Activated naive CD8-positive, alpha-beta T cell treated with anti-CD3 and anti-CD28 coated beads for 36 hours (primary cell): ENCODE results near the gene ACACA. TPM values are rescaled to one million over a fixed set of nuclear protein-coding genes. Genes with fewer than 3 reads are reported as not detected.
A peak's percentile ranks its signal among the peaks of the same experiment; 100 is the strongest.
"Not testable (repeated sequence)": the region's sequence is repeated elsewhere in the genome, so short reads cannot be mapped to it uniquely, and the experiment has no call there.

Source experiments
- DNase-seq: peaks from one replicate; pipeline ENCODE4 v3.0.0; 2021
- H3K27ac Mint-ChIP-seq: one replicate; pipeline ENCODE4 v1.8.0; 2022; ENCODE audit warnings: mild to moderate bottlenecking, moderate library complexity, mixed read lengths
- H3K27me3 Mint-ChIP-seq: one replicate; pipeline ENCODE4 v1.8.0; 2022; ENCODE audit warnings: mild to moderate bottlenecking, mixed read lengths
- H3K36me3 Mint-ChIP-seq: one replicate; pipeline ENCODE4 v1.8.0; 2021; ENCODE audit warnings: mild to moderate bottlenecking, mixed read lengths
- H3K4me1 Mint-ChIP-seq: one replicate; pipeline ENCODE4 v1.8.0; 2021; ENCODE audit warnings: mixed read lengths
- H3K4me3 Mint-ChIP-seq: one replicate; pipeline ENCODE4 v1.8.0; 2022; ENCODE audit warnings: mild to moderate bottlenecking, moderate library complexity, mixed read lengths
- H3K9me3 Mint-ChIP-seq: one replicate; pipeline ENCODE4 v1.8.0; 2022; ENCODE audit warnings: mixed read lengths
- total RNA-seq, 2 experiments: library from RNA; stranded (reverse); gene quantifications; one replicate each; pipeline ENCODE4 v1.2.3, GENCODE V29; 2021

ACACA gene
- total RNA-seq, 2 experiments from 2014 or later, result 68.3 to 76.3 TPM

DNA sequence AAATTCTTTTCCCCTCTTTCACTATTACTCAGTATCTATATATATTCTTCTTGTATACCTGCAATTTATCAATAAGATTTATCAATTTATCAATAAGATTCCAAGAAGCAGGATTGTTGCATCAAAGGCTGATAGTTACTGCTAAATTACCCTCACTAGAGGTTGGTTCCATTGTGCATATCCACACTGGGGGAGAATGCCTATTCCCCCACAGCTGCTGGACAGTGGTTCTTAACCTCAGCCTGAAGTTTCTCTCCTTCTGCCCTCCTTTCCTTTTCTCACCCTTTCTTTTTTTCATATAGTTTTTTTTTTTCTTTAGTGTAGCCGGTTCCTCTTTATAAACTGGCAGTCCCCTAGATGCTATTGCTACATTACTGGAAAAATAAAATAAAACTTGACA, 24.6 kb downstream of the ACACA start:
- Mint-ChIP-seq H3K4me3 (no peak overlapping the region), H3K36me3 (no peaks in the 10 kb centered on the region), H3K27ac (no peak overlapping the region), H3K27me3 (no peaks in the 10 kb centered on the region), H3K9me3 (no peaks in the 10 kb centered on the region), H3K4me1 (no peaks in the 10 kb centered on the region)
- no peak for DNase-seq

DNA sequence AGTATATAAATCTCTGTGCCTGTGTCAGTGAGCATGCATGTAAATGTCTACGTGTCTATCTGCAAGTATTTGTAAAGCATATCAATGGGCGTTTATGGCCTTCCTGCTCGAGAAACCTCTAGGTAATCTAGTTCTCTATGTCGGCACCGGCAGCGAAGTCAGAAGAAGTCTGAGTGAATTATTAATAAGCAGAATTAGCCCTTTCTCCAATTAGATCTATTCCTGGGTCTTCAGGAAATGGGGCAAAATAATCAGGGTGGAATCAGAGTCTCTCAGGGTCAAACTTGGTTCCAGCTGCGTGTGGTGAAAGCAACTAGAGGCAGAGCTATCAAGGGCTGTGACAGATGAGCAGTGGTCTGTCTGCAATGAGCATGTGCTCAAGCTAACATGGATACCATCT, 30.9 kb downstream of the ACACA start, which contains the start of gene C17orf78:
Gene C17orf78, plus strand, starts transcription at position 280 of the 400 bp plus-strand sequence. Its CDS starts 108 bp downstream, at position 388.
- Mint-ChIP-seq H3K27me3 (no peaks in the 10 kb centered on the region), H3K4me1 (peaks cover 8% of the 10 kb centered on the region), H3K4me3 (no peak within 1 kb of the TSS), H3K9me3 (no peaks in the 10 kb centered on the region), H3K36me3 (no peaks in the 10 kb centered on the region), H3K27ac (no peak within 1 kb of the TSS)
- DNase-seq, result no peak

DNA sequence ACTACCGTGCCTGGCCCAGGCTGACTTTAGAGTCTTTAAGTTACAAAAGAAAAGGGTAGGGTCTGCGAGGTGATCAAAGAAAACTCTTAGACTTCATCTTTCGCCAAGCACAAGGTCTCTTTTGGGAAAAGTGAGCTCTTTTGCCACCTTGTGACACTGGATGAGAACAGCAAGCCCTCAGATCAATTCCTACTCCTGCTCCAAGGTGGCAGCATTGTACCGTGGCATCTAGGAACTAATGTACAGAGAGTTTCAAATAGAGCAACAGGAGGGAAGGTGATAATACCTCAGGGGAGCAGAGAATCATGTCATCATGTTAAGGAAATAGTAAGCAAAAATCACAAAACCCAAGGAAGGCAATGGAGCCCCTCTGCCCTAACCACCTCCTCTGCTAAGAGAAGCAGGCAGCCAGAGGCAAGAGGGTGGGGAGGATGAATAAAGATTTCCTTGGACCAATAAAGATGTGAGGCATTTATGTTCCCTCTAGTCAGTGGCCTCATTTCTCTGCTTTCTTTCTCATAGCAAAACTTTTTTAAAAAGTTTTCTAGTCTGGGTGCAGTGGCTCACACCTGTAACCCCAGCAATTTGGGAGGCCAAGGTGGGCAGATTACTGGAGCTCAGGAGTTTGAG, 33.0 kb downstream of the ACACA start:
- Mint-ChIP-seq H3K4me3 (no peak overlapping the region), H3K9me3 (no peaks in the 10 kb centered on the region), H3K4me1 (peaks cover 10% of the 10 kb centered on the region), H3K27me3 (no peaks in the 10 kb centered on the region), H3K36me3 (no peaks in the 10 kb centered on the region), H3K27ac (no peak overlapping the region)
- peak; percentile 64 for DNase-seq

DNA sequence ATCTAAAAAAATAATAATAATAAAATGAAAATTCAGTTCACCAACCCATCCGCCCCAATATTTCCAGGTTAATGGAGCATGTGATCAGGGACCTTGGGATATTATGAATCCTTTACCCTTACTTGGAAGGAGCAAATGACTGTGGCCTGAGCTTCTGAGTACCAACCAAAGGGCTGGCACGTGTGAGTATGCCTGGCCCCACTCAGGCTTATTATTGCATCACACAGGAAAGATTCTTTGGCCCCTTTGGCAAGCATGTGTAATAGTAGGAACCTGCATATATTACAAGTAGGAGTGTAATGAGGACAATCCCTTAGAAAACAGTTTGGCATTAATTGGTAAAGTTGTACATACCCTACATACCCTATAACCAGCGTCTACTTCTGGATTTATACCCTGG, 38.1 kb downstream of the ACACA start:
- DNase-seq, result no peak
- Mint-ChIP-seq H3K27me3 (no peaks in the 10 kb centered on the region), H3K4me1 (peaks cover 9% of the 10 kb centered on the region), H3K27ac (no peak overlapping the region), H3K4me3 (no peak overlapping the region), H3K36me3 (no peaks in the 10 kb centered on the region), H3K9me3 (no peaks in the 10 kb centered on the region)

DNA sequence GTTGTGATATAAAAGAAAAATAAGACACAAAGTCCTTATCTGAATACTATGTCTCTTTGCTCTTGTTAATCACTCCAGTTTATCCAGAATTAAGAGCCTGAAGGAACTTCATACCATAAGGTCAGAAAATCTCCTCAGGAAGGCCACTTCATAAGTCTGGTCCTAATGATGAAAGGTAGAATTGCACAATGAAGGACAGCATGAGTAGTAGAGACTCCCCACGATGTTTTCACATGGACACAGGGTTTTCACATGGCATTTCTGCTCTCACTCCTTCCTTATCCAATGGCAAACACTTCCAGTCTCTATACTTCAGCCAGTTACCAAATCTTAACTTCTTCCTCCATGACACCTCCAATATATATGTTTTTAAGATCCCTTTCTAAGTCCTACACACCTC, 41.0 kb downstream of the ACACA start:
- H3K4me1 Mint-ChIP-seq, result peaks cover 2% of the 10 kb centered on the region
- no peaks in the 10 kb centered on the region for H3K27me3 Mint-ChIP-seq
- H3K4me3 Mint-ChIP-seq, result no peak overlapping the region
- no peak for DNase-seq
- H3K9me3 Mint-ChIP-seq, result no peaks in the 10 kb centered on the region
- no peaks in the 10 kb centered on the region for H3K36me3 Mint-ChIP-seq
- no peak overlapping the region for H3K27ac Mint-ChIP-seq

DNA sequence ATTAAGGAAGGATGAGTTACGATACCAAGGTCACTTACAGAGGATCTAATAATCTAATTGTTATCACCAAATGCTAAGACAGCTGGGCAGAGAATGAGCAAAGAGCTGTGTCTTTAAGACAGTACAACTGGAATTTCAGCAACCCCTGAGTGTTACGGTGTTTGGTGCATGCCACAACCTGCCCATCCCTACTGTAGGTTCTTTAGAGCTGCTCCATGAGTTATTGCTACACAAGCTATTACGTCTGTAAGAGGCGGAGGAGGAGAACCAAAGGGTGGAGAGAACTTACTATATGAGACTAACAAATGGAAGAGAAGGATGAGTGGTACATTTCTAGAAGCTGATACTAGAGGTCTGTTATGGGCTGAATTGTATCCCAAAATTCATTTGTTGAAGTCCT, 45.1 kb downstream of the ACACA start:
- H3K36me3 Mint-ChIP-seq, result peaks cover 8% of the 10 kb centered on the region

DNA sequence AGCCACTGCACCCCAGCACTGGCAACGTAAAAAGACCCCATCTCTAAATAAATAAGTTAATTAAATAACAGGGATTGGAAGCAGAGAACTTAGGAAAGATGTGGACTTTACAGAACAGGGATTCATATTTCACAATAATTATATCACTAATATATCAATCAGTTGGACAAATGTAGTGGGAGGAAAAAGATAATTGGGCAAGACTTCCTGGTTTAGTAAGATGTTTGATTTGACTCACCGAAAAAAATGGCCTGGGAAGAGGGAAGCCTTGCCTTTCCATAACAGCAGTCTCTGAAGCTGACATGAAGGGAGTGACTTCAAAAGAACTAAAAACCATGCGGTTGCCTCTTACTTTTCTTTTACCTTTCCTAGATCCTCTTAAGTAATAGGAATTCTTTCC, 46.0 kb downstream of the ACACA start:
- peaks cover 26% of the 10 kb centered on the region for H3K4me1 Mint-ChIP-seq
- H3K27ac Mint-ChIP-seq, result no peak overlapping the region
- no peak for DNase-seq
- H3K27me3 Mint-ChIP-seq, result no peaks in the 10 kb centered on the region
- peaks cover 8% of the 10 kb centered on the region for H3K36me3 Mint-ChIP-seq
- no peaks in the 10 kb centered on the region for H3K9me3 Mint-ChIP-seq
- no peak overlapping the region for H3K4me3 Mint-ChIP-seq

More for the DNA sequence above, 45.1 kb downstream of the ACACA start:
- H3K27me3 Mint-ChIP-seq, result no peaks in the 10 kb centered on the region
- DNase-seq, result no peak
- H3K9me3 Mint-ChIP-seq, result no peaks in the 10 kb centered on the region
- peaks cover 24% of the 10 kb centered on the region for H3K4me1 Mint-ChIP-seq
- no peak overlapping the region for H3K4me3 Mint-ChIP-seq
- no peak overlapping the region for H3K27ac Mint-ChIP-seq

DNA sequence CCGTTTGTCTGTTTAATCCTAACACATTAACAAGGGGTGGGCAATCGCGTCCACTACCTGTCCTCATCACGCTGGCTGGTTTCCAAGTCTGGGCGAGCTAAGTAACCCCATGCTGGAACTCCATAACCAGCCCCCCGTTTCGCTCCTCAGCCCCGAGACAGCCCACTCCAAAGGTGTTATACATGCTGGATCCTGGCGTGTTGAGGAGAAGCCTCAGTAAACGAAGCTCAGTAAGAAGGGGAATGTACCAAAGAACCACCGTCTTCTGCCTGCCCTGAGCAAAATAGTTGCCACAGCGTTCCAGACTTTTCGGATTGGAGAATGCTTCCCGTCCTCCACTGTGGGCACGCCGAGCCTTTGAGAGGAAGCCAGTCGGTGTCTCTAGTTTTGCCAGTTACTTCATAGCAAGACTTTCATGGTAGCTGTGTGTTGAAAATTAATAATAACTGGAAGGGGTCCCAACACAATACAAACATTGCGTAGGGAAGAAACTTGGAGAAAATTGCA, 46.9 kb downstream of the ACACA start:
- DNase-seq, result no peak
- Mint-ChIP-seq H3K27ac (peak overlapping the region; percentile 82), H3K4me3 (peak overlapping the region; percentile 75), H3K27me3 (no peaks in the 10 kb centered on the region), H3K36me3 (peaks cover 8% of the 10 kb centered on the region), H3K9me3 (no peaks in the 10 kb centered on the region), H3K4me1 (peaks cover 26% of the 10 kb centered on the region)

DNA sequence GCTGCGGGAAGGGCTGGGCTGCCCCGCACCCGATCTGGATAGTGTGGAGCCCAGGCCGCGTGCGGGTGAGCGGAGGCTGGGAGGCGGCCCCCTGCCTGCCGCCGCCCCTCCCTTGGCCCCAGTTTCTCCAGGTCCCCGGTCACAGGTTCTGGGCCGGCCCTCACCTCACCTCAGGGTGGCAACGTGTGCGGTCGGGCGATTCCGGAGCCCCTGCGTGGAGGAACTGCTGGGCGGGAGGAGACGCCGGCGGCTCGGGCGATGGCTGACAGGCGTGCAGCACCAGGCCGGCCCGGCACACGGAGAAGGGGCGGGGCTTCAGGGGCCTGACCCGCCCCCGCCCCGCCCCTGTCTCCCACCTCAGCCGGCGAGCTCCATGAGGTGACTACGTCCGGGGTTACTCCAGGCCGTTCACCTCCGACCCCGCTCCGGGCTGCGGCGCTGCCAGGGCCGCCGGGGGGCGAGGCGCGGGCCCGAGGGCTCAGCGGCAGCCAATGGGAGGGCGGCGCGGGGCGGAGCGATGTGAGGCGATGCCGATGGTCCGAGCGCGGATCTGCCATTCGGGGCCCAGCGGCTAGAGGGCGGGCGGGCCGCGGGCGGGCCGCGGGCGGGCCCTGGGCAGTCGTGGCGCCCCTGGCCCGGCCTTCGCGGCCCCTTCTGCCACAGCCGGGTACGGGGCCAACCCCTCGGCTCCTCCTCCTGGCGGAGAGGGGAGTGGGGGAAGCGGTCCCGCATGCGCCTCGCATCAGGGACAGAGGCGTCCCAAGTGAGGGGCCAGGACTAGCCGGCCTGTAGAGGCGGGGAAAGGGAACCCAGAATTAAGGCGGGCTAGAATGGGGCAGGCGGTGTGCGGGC, 47.6 kb downstream of the ACACA start:
- Mint-ChIP-seq H3K36me3 (peaks cover 11% of the 10 kb centered on the region), H3K9me3 (no peaks in the 10 kb centered on the region), H3K4me3 (peak overlapping the region; percentile 98), H3K27ac (peak overlapping the region; percentile 91), H3K4me1 (peaks cover 30% of the 10 kb centered on the region), H3K27me3 (no peaks in the 10 kb centered on the region)
- DNase-seq, result peak; percentile 99

DNA sequence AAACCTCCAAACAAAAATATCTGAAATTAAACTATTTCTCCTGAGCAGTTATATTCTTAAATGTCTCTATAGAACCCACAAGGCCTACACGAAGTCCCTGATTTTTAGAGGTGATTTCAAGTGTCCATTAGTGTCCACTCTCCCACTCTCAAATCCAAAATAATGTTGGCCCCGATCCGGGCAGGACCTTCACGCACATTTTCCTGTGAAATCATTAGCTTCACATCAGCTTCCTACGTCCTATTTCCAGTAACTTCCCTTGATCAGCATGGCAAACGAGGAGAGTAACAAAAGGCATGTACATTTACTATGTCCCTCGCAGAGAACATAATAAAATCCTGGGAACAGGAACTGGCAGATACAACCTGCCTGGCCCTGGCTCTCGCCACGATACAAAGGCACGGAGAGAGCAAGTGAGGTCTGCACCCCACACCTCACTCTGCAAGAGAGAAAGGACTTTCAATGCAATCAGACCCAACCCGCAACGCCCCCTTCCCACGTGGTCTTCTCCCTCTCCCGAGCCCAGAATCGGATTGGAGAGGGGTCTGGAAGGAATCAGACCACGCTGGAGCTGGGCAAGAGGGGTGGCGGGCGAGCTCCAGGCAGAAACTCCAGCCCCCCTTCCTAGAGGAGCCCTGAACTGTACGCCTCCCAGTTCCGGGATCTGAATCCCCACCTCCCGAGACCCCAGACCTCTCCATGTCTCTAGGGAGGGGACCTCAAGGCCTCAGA, 48.4 kb downstream of the ACACA start:
- Mint-ChIP-seq H3K4me3 (peak overlapping the region; percentile 98), H3K9me3 (no peaks in the 10 kb centered on the region), H3K27ac (peak overlapping the region; percentile 91), H3K36me3 (peaks cover 14% of the 10 kb centered on the region), H3K4me1 (peaks cover 32% of the 10 kb centered on the region), H3K27me3 (no peaks in the 10 kb centered on the region)
- DNase-seq, result peak; percentile 60

DNA sequence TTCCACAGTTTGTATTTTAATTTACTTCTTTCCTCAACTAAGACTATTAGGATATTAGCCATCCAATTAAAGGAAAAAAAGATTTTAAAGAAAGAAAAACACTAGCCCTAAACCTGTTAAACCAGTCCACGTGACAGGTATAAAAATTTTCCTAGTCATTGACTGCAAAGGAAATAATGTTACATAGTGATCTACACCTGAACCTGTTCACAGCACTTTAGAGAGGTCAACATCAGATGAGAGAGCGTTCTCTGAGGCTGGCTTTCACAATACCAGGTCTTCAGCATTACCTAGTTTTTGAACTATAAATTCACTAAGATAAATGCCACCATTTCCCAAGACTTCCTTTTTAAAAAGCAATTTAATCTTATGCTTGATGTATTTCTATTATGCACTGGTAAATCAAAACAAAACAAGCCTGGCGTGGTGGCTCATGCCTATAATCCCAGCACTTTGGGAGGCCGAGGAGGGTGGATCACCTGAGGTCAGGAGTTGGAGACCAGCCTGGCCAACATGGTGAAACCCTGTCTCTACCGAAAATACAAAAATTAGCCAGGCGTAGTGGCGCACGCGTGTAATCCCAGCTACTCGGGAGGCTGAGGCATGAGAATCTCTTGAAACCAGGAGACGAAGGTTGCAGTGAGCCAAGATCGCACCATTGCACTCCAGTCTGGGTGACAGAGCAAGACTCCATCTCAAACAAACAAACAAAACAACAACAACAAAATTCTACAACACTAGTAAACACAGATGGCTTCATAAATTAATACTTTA, 49.7 kb downstream of the ACACA start:
- H3K4me3 Mint-ChIP-seq, result peak overlapping the region; percentile 98
- not testable (repeated sequence) for H3K27me3 Mint-ChIP-seq, DNase-seq, H3K9me3 Mint-ChIP-seq, H3K27ac Mint-ChIP-seq
- peaks cover 19% of the 10 kb centered on the region for H3K36me3 Mint-ChIP-seq
- peaks cover 33% of the 10 kb centered on the region for H3K4me1 Mint-ChIP-seq

DNA sequence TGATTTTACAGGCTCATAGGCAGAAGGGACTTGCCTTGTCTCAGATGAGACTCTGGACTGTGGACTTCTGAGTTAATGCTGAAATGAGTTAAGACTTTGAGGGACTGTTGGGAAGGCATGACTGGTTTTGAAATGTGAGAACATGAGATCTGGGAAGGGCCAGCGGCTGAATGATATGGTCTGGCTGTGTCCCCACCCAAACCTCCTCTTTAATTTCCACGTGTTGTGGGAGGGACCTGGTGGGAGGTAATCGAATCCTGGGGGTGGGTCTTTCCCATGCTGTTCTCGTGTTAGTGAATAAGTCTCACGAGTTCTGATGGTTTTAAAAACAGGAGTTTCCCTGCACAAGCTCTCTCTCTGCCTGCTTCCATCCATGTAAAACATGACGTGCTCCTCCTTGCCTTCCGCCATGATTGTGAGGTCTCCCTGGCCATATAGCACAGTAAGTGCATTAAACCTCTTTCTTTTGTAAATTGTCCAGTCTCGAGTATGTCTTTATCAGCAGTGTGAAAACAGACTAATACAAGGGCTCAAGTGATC, 59.7 kb downstream of the ACACA start:
- peaks cover 35% of the 10 kb centered on the region for H3K36me3 Mint-ChIP-seq
- not testable (repeated sequence) for H3K4me3 Mint-ChIP-seq, H3K4me1 Mint-ChIP-seq, H3K27ac Mint-ChIP-seq, H3K27me3 Mint-ChIP-seq, DNase-seq, H3K9me3 Mint-ChIP-seq

DNA sequence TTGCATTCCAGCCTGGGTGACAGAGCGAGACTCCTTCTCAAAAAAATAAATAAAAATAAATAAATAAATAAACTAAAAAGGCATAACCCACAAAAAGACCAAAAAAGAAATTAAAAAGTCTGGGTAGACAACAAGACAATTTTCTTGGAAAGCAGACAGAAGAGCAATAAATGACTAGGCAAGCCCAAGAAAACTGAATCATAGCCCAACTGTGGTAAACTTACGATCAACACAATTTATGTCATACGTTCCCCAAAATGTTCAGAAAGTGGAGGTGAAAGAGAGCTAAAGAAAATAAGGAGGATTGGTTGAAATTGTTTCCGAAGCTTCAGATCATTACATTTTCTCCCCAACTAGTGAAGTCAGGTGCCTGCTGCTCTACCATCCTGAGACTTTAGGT, 62.1 kb downstream of the ACACA start:
- Mint-ChIP-seq H3K4me1 (peaks cover 12% of the 10 kb centered on the region), H3K27me3 (no peaks in the 10 kb centered on the region), H3K27ac (no peak overlapping the region), H3K9me3 (peaks cover 3% of the 10 kb centered on the region), H3K36me3 (peaks cover 41% of the 10 kb centered on the region), H3K4me3 (no peak overlapping the region)
- DNase-seq, result no peak

DNA sequence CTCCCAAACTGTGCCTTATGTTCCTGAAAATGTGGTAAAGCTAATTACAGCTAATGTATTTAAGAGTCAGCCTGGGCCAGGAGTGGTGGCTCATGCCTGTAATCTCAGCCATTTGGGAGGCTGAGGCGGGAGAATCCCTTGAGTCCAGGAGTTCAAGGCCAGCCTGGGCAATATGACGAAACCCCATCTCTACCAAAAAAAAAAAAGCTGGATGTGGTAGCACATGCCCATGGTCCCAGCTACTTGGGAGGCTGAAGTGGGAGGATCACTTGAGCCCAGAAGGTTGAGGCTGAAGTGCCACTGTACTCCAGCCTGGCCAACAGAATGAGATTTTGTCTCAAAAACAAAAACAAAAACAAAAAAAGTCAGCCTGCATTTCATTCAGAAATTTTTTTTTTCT, 64.0 kb downstream of the ACACA start:
- Mint-ChIP-seq H3K27ac (no peak overlapping the region), H3K9me3 (peaks cover 3% of the 10 kb centered on the region), H3K27me3 (no peaks in the 10 kb centered on the region), H3K36me3 (peaks cover 42% of the 10 kb centered on the region), H3K4me1 (peaks cover 12% of the 10 kb centered on the region), H3K4me3 (no peak overlapping the region)
- no peak for DNase-seq
